NK-92 treated with Interleukin-12 subunit alpha and Interleukin-12 subunit beta, amount 100 ng/mL, for 24 hours (cell line): Measurements from ENCODE around the gene CGN.

Experiments
- DNase-seq: peaks from one replicate; lab custom pipeline; 2025; lab: John Stamatoyannopoulos, UW

The CGN gene

GRCh38 chr1:151499930-151500329, 11.3 kb upstream of the CGN start:
- DNase-seq, result no peak

- DNase-seq, result no peak
Measured at GRCh38 chr1:151501474-151501873, 9.7 kb upstream of the CGN start.

- DNase-seq, result no peak
Measured at GRCh38 chr1:151502035-151502700, 9.0 kb upstream of the CGN start.

- DNase-seq, result no peak
Measured at GRCh38 chr1:151502859-151503780, 8.1 kb upstream of the CGN start.

- no peak for DNase-seq
Measured at GRCh38 chr1:151504252-151504651, 6.9 kb upstream of the CGN start.

GRCh38 chr1:151504759-151505158, 6.4 kb upstream of the CGN start:
- DNase-seq, result no peak

GRCh38 chr1:151508833-151509232, 2.4 kb upstream of the CGN start:
- no peak for DNase-seq

- DNase-seq, result no peak
Measured at GRCh38 chr1:151509350-151510019, 1.7 kb upstream of the CGN start.

- no peak for DNase-seq
Measured at GRCh38 chr1:151510020-151510405, 1.2 kb upstream of the CGN start.

GRCh38 chr1:151510614-151510956, 602 bp upstream of the CGN start:
- no peak for DNase-seq

- DNase-seq, result no peak
Measured at GRCh38 chr1:151511636-151512215, 539 bp downstream of the CGN start.

- no peak for DNase-seq
Measured at GRCh38 chr1:151512326-151512725, 1.1 kb downstream of the CGN start.

- DNase-seq, result no peak
Measured at GRCh38 chr1:151512801-151513625, 1.8 kb downstream of the CGN start.

GRCh38 chr1:151513626-151514121, 2.5 kb downstream of the CGN start:
- peak; percentile 11 for DNase-seq

- no peak for DNase-seq
Measured at GRCh38 chr1:151514366-151514765, 3.2 kb downstream of the CGN start.

GRCh38 chr1:151515265-151515664, 4.1 kb downstream of the CGN start:
- no peak for DNase-seq

- DNase-seq, result no peak
Measured at GRCh38 chr1:151516031-151516511, 4.9 kb downstream of the CGN start.

GRCh38 chr1:151518431-151518830, 7.2 kb downstream of the CGN start:
- DNase-seq, result no peak

GRCh38 chr1:151518936-151519335, 7.7 kb downstream of the CGN start:
- DNase-seq, result no peak

- no peak for DNase-seq
Measured at GRCh38 chr1:151519667-151520066, 8.5 kb downstream of the CGN start.

GRCh38 chr1:151520359-151520758, 9.2 kb downstream of the CGN start:
- no peak for DNase-seq
